Esophagus mucosa (tissue), 1 donor: Measurements from ENCODE around the gene NCR3LG1. TPM values are rescaled to one million over a fixed set of nuclear protein-coding genes. Genes with fewer than 3 reads are reported as not detected.
A peak's percentile ranks its signal among the peaks of the same experiment; 100 is the strongest.

Experiments used
- ATAC-seq: fragments of 200-7000 bp; cut with Tn5 transposase; one replicate; pipeline ENCODE4 v1.9.1; 2020
- total RNA-seq: library from RNA; stranded (reverse); gene quantifications from one replicate; pipeline ENCODE4 v1.2.4, GENCODE V29; 2023
- donor health status: DM: yes; HTN: yes; CAD: no.

Gene NCR3LG1
- 1.4 TPM for total RNA-seq

GRCh38 chr11:17351510-17352176, at the start of gene NCR3LG1:
TSS of gene NCR3LG1 (plus strand) at chr11:17351800. CDS start at chr11:17351970, 170 bp downstream.
- peak; percentile 55 for ATAC-seq

- no peak for ATAC-seq
These were observed 38.0 kb upstream of the NCR3LG1 start for GRCh38 chr11:17313349-17314231.

GRCh38 chr11:17314232-17314547, 37.4 kb upstream of the NCR3LG1 start:
- ATAC-seq, result no peak

- ATAC-seq, result no peak
These were observed 36.6 kb upstream of the NCR3LG1 start for GRCh38 chr11:17314904-17315426.

- ATAC-seq, result no peak
These were observed 22.6 kb upstream of the NCR3LG1 start for GRCh38 chr11:17328871-17329494.

GRCh38 chr11:17331669-17332068, 19.9 kb upstream of the NCR3LG1 start:
- ATAC-seq, result no peak

- no peak for ATAC-seq
These were observed 17.6 kb upstream of the NCR3LG1 start for GRCh38 chr11:17333799-17334586.

- no peak for ATAC-seq
These were observed 8.3 kb upstream of the NCR3LG1 start for GRCh38 chr11:17343257-17343656.

- no peak for ATAC-seq
These were observed 7.7 kb upstream of the NCR3LG1 start for GRCh38 chr11:17343907-17344306.

- no peak for ATAC-seq
These were observed 3.9 kb upstream of the NCR3LG1 start for GRCh38 chr11:17347676-17348075.

GRCh38 chr11:17350455-17351171, 987 bp upstream of the NCR3LG1 start:
- no peak for ATAC-seq

- ATAC-seq, result no peak
These were observed 459 bp upstream of the NCR3LG1 start for GRCh38 chr11:17351172-17351509.

GRCh38 chr11:17352950-17353820, 1.6 kb downstream of the NCR3LG1 start:
- peak; percentile 62 for ATAC-seq

- ATAC-seq, result no peak
These were observed 2.4 kb downstream of the NCR3LG1 start for GRCh38 chr11:17353821-17354600.

GRCh38 chr11:17354601-17354991, 3.0 kb downstream of the NCR3LG1 start:
- peak; percentile 49 for ATAC-seq

- ATAC-seq, result peak; percentile 63
These were observed 14.9 kb downstream of the NCR3LG1 start for GRCh38 chr11:17366495-17366894.

GRCh38 chr11:17368551-17368950, 17.0 kb downstream of the NCR3LG1 start:
- ATAC-seq, result no peak

- no peak for ATAC-seq
These were observed 17.5 kb downstream of the NCR3LG1 start for GRCh38 chr11:17369094-17369493.

- ATAC-seq, result no peak
These were observed 18.2 kb downstream of the NCR3LG1 start for GRCh38 chr11:17369684-17370243.

GRCh38 chr11:17371614-17372013, 20.0 kb downstream of the NCR3LG1 start:
- no peak for ATAC-seq
